Ishikawa (cell line): ENCODE measurements around the gene GNAL.

ENCODE experiments used
- CREB1 ChIP-seq: IDR thresholded peaks from 2 replicates; pipeline ENCODE4 v1.6.1; 2012; ENCODE audit warnings: low read depth
- EP300 ChIP-seq: IDR thresholded peaks from 2 replicates; pipeline ENCODE4 v1.6.1; 2012; ENCODE audit warnings: borderline replicate concordance
- RAD21 ChIP-seq: IDR thresholded peaks from 2 replicates; pipeline ENCODE4 v1.6.1; 2012; ENCODE audit warnings: low read depth
- TEAD4 ChIP-seq: IDR thresholded peaks from 2 replicates; pipeline ENCODE4 v1.6.1; 2012
- TF ChIP-seq, protein P1 (sequence below): IDR thresholded peaks from 2 replicates; pipeline ENCODE4 v1.6.1; 2012
- TF ChIP-seq, protein P2 (sequence below): IDR thresholded peaks from 2 replicates; pipeline ENCODE4 v1.6.1; 2012; ENCODE audit warnings: low read depth, mild to moderate bottlenecking

DNA sequence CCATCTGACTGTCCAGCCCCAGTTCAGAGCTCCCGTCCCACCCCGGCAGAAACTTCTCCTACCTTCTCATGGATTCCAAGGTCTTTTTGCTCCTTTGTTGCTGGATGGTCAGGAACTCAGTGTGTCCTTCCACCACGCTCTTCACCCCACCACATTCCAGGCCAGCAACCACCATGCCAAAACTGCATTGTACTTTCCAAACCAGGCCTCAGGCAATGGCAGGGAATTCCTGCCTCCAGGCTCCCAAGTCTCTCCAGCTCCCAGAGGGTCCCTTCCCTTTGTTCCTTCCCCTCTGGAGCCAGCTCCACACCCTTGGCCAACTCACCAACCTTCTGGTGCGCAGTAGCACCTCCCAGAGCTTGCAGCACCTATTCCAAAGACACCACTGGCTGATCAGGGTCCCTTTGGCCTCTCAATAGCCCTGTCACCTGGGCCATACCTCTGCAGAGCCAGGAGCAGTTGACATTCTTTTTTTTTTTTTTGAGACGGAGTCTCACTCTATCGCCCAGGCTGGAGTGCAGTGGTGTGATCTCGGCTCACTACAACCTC lies 170.3 kb downstream of the GNAL start:
- no peak for TF ChIP-seq RAD21
- no peak for TF ChIP-seq EP300
- TF ChIP-seq, protein P1, sequence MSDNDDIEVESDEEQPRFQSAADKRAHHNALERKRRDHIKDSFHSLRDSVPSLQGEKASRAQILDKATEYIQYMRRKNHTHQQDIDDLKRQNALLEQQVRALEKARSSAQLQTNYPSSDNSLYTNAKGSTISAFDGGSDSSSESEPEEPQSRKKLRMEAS, result no peak
- no peak for TF ChIP-seq TEAD4
- TF ChIP-seq, protein P2, sequence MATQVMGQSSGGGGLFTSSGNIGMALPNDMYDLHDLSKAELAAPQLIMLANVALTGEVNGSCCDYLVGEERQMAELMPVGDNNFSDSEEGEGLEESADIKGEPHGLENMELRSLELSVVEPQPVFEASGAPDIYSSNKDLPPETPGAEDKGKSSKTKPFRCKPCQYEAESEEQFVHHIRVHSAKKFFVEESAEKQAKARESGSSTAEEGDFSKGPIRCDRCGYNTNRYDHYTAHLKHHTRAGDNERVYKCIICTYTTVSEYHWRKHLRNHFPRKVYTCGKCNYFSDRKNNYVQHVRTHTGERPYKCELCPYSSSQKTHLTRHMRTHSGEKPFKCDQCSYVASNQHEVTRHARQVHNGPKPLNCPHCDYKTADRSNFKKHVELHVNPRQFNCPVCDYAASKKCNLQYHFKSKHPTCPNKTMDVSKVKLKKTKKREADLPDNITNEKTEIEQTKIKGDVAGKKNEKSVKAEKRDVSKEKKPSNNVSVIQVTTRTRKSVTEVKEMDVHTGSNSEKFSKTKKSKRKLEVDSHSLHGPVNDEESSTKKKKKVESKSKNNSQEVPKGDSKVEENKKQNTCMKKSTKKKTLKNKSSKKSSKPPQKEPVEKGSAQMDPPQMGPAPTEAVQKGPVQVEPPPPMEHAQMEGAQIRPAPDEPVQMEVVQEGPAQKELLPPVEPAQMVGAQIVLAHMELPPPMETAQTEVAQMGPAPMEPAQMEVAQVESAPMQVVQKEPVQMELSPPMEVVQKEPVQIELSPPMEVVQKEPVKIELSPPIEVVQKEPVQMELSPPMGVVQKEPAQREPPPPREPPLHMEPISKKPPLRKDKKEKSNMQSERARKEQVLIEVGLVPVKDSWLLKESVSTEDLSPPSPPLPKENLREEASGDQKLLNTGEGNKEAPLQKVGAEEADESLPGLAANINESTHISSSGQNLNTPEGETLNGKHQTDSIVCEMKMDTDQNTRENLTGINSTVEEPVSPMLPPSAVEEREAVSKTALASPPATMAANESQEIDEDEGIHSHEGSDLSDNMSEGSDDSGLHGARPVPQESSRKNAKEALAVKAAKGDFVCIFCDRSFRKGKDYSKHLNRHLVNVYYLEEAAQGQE, result no peak
- no peak for TF ChIP-seq CREB1
